ACHN (cell line): ENCODE results near the gene HTR4.
A peak's percentile ranks its signal among the peaks of the same experiment; 100 is the strongest.

Source experiments
- DNase-seq: peaks from one replicate; pipeline ENCODE4 v3.0.0-alpha.2; 2015
- in situ Hi-C: cut with HindIII; loops from 2 replicates; pipeline ENCODE4 v1.10.0; 2017; ENCODE audit warnings: low sequenced_read_pairs, low pct_ligation_motif_present, low pct_unique_long_range_greater_than_20kb

HTR4 gene, protein sequence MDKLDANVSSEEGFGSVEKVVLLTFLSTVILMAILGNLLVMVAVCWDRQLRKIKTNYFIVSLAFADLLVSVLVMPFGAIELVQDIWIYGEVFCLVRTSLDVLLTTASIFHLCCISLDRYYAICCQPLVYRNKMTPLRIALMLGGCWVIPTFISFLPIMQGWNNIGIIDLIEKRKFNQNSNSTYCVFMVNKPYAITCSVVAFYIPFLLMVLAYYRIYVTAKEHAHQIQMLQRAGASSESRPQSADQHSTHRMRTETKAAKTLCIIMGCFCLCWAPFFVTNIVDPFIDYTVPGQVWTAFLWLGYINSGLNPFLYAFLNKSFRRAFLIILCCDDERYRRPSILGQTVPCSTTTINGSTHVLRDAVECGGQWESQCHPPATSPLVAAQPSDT

DNA sequence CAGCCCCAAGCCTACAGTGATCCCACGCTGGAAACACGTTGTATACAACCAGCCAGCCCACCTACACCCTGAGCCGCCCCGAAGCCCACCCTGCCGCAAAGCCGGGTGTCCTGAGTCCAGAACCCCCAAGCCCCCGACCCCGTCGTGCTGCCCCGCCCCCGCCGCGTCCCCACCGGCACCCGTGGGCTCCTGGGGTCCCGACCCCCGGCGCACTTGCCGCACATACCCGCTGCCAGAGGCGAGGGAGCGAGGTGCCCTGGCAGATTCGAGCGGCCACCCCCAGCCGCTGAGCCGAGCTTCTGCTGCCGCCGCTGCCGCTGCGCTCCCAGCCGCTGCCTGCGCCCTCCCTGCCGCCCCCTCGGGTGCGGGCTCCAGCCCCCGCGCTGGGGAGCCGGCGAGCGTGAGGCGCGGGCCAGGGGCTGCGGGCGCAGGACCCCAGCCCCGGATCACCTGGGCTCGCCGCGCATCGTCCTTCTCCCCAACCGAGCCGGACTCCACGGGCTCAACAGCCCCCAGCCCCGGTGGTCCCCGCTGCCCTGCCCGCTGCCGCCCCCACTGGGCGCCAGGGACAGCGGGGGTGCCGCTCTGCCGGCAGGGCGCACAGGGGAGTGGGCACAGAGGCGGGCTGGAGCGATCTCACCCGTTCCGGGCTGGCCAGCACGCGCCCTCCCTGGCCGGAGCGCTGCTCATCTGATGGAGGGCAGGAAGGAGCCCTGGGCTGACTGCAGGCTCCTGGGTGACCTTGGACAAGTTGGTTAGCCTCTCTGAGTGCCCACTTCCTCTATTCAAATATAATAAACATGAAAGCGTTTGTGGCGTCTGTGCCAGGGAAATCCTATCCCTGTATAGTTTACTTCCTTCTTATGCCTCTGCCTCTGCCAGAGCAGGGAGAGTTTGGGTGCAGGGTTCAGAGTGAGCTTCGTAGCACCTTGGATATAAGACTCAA is at the start of gene HTR4:
HTR4 (minus strand) TSS at position 692 of the 946 bp plus-strand sequence. CDS start 17,513 bp downstream, outside the sequence.
- DNase-seq: no peak
- in situ Hi-C loops: no loop called here

DNA sequence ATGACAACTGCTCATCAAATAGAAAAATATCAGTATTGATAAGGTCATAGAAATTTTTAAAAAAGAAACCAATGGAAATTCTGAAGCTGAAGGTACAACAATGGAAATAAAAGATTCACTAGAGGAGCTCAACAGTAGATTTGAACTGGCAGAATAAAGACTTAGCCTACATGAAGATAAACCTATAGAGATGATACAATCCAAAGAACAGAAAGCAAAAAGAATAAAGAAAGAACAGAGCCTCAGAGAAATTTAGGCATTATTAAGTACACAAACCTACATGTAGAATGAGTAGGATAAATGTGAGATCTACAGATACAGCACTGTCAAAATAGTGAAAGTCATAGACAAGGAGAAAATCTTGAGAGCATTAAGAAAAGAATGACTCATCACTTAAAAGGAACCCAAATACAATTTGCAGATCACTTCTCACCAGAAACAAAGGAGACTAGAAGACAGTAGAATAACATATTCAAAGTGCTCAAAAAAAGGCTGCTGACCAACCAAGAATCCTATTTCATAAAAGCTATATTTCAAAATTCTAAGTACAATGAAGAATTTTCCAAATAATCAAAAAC is 47.8 kb upstream of the HTR4 start:
- in situ Hi-C loops: no loop called here
- DNase-seq: no peak

DNA sequence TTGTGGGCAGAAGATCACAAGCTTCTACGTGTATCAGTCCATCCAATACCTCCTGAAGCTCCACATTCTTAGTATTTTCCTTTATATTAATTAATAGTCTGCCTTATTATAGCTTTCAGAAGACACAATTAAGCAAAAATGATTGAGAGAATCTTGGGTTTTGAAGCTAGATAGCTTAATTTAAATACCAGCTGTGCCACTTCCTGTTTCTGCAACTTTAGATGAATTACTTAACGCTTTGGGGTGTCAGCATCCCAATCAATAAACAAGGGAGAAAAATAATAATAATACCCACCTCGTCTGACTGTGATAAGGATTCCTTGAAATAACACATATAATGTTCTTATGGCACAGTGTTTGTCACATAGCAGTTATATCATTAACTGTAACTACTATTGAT is 44.7 kb upstream of the HTR4 start:
- DNase-seq: no peak
- in situ Hi-C loops: no loop called here

DNA sequence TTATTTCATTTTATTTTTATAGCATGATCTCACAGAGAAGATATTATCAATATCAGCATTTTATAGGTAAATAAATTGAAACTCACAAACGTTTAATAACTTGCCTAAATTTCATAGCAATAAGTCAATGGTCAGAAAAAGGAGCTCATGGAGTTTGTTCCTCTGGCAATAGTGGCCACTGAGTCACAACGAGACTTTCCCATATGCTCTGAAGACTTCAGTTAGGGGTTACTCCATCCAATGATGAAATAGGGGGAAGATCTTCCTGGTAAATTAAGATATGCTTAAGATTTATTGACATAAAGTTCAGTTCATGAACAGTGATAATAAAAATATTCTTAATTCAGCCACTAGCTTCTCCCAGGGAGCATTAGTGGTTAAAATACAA is 43.5 kb upstream of the HTR4 start:
- no peak for DNase-seq
- in situ Hi-C loops: no loop called here

DNA sequence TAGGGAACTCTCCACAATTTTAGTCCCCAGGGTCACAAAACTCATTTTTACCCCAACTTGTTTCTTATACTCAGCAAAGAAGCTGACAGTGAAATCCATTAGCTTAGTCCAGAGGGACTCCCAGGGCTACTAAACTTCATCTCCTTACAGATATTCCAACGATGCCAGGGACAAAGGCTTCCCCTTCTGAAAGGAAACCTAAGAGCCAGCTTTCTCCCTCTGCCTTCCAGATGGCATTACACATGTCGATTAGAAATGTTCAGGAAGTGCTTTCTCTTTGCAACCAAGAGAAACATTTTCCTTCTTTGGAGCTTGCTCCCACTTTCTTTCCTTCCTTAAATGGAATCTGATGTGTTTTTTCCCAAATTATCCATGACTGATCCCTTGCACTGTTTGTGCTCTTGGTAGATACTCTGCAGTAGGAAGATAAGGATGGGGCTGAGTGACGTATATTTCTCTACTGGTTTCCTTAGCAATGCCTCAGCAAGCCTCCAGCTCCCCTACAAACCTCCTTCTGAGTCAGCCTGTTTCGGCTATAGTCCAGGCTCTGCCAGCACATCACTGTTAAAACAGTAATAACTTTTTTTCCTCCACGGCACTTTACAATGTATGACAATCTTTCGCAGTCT is 43.0 kb upstream of the HTR4 start:
- in situ Hi-C loops: no loop called here
- no peak for DNase-seq

DNA sequence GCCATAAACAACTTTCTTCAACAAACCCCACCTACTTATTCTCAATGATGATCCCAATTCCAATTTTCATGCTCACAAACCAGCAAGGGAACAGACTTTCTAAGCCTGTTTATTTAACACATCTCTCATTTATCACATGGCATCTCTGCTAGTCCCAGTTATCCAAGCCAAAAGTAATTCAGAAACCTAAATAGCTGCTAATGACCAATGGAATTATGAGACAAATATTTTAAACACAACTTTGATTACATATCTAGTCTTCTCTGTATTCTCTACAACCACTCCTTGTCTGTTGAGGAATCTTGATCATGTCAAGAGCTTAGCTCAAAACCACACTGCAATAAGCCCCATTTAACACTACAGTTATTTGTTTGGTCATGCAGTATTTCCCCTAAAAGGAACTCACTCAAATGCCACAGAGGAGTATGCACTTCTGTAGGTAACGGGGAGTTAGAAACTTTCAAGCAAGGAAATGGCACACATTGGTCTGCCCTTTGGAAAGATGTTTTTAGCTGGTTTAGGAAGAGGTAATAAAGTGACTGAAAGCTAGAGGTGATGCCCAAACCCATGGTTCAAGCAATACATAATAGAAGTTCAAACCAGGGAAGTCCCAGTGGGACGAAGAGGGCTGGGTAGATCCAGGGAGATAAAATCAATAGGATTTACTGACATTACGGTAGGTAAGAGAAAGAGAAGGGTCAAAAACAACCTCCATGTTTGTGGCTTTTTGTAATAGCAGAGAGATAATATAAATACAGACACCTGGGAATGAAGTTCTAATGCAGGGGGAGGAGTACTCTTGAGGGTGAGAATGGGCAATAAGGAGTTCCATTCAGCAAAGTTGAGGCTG is 42.1 kb upstream of the HTR4 start:
- no peak for DNase-seq
- in situ Hi-C loops: no loop called here

DNA sequence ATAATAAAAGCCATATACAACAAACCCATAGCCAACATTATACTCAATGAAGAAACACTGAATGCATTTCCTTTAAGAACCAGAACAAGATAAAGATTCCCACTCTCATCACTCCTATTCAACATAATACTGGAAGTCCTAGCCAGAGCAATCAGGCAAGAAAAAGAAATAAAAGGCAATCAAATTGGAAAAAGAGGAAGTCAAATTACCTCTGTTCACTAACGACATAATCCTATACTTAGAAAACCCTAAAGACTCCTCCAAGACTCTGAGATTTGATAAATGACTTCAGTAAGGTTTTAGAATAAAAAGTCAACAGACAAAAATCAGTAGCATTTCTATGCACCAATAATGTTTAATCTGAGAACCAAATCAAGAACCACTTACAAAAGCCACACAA is 36.6 kb upstream of the HTR4 start:
- no peak for DNase-seq
- in situ Hi-C loops: no loop called here

DNA sequence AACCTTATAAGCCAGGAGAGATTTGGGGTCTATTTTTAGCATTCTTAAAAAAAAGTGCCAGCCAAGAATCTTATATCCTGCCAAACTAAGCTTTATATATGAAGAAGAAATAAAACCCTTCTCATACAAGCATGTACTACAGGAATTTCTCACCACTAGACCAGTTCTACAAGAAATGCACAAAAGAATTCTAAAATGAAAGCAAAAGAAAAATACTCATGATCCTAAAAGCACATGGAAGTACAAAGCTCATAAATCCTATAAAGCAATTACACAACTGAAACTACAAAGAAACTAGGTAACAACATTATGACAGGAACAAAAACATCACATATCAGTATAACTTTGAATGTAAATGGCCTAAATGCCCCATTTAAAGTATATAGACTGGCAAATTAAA is 34.5 kb upstream of the HTR4 start:
- no peak for DNase-seq
- in situ Hi-C loops: no loop called here

DNA sequence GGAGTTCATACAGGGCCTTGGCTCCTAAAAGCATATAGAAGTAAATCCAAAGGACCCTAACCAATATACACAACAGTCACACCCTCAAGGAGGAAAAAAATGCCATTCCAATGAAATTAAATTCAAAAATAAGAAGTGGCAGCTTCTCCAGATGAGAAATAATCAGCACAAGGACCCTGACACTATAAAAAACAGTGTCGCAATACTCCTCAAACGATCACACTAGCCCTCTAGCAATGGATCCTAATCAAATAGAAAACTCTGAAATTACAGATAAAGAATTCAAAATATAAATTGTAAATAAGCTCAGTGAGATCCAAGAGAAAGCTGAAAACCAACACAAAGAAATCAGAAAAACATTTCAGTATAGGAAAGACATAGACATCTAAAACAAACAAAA is 33.5 kb upstream of the HTR4 start:
- in situ Hi-C loops: no loop called here
- DNase-seq: no peak

DNA sequence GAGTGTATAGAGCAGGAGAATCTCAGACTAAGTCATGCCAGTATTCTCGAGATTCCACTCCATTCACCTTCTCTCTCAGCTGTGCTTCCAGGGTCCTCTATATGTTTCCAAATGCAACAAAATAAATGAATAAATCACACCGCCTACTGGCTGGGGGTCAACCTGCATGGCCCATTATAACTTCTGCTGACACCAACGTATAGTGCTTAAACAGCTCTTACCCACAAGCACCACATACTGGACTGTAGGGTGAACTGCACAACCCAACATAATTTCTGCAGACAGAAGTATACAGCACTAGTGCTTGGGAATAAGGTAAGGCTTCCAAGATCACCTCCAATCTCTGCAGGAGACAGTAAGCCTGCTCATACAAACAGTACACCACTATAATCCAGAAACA is 33.1 kb upstream of the HTR4 start:
- DNase-seq: peak; percentile 52

DNA sequence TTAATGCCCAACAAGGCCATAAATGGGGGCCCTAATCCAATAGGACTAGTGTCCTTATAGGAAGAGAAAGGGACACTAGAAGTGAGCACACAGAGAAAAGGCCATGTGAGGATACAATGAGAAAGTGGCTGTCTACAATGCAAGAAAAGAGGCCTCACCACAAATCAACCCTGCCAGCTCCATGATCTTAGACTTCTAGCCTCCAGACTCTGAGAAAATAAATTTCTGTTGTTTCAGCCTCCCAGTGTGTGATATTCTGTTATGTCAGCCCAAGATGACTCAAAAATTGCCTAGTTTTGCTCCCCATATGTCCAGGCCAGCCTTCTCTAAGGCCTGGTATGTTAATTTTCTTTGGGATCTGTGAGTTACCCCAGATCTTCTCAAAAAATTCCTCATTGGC is 32.3 kb upstream of the HTR4 start:
- DNase-seq: no peak
- in situ Hi-C loops: no loop called here

More for the DNA sequence above, 33.1 kb upstream of the HTR4 start:
- in situ Hi-C loops: no loop called here

DNA sequence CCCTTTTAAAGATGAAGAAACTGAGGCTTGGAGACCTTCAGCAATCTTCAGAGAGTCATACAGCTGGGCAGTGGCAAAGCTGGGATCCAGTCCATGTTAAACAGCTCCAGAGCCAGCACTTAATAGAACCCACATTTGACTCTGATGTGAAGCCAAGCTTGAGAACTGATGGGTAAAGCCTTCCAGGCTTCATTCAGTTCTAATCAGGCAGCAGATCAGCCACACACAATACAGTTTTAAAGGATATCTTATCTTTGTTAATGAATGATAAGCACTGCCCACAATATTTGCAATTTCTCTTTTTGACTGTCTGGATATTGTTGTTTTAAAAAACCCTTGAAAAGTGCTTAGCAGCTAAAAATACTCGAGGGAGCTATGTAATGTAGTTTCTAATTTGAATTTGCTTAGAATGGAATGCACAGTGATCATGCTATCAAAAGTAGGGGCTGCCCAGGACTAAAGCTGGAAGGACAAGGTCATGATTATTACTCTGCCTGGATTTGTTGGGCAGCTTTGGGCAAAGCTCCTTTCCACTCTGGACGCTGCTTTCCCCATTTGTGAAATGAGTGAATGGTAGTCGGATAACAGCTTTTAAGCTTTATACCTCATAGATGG is 31.3 kb upstream of the HTR4 start:
- DNase-seq: no peak
- in situ Hi-C loops: no loop called here

DNA sequence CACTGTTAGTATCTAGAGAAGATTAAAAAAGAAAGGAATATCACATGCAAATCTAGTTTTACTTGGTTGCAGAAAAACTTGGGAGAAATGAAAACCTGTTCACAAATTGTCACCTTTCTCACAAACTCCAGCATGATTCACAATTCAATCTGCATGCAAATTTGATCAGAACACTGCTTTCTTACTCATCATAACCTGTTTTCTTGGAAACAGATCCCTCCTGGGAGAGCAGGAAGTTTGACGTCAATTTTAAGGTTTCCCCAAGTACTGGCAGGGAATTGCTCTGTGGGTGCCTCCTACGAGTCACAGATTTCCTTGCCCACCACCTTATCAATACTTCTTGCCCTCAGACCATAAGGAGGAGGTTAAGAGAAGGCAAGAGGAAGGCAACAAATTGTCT is 30.2 kb upstream of the HTR4 start:
- in situ Hi-C loops: no loop called here
- DNase-seq: no peak

DNA sequence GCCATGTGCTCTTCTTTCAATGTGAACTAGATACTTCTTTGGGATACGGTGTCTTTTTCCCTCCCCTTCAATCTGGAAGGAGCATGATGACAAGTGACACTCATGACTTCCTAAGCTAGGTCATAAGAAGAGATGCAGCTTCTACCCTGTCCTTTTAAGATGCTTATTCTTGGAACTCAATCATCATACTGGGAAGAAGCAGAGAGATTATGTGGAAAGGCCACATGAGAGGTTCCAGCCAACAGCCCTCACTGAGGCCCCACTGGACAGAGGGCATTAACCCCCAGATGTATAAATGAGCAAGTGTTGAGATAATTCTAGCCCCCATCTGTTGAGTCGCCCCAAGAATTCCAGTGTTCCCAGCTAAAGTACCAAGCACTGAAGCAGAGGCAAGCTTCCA is 29.3 kb upstream of the HTR4 start:
- DNase-seq: no peak
- in situ Hi-C loops: no loop called here

DNA sequence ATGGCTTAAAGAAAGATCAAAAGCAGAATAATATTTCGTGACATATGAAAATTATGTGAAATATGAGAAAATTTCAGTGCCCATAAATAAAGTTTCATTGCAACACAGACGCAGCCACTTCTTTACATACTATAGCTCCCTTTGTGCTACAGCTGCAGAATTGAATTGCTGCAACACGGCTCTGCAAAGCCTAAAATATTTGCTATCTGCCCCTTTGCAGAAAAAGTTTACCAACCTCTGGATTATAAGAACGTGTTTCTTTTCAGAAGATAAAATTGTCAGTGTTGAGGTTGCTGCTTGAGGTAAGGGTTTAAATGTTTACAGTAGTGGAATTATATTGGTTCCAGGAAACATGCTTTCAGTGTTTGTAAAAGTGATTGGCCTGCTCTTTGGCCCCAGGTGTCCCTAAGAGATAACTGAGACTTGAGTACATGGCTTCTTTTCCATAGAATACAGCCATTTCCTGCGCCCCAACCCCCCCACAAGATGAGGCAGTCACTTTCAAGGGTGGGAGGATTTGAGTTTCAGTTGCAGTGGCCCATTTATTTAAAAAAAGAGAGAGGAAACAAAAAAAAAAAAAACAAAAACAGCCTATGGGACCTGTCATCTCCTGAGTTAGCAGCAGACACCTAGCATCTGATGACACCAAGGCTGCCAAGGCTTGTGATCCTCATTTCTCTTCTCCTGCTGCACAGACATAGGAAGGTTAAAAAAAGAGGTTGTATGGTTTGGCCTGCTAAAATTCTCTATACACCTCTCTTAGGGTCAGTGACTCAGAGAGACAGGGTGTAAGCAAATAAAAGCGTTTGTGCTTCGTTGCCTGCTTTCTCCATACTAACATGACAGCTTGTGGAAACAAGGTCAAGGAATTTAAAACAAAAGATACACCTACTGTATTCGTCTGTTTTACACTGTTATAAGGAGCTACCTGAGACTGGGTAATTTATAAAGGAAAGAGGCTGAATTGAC is 28.0 kb upstream of the HTR4 start:
- DNase-seq: no peak
- in situ Hi-C loops: no loop called here

DNA sequence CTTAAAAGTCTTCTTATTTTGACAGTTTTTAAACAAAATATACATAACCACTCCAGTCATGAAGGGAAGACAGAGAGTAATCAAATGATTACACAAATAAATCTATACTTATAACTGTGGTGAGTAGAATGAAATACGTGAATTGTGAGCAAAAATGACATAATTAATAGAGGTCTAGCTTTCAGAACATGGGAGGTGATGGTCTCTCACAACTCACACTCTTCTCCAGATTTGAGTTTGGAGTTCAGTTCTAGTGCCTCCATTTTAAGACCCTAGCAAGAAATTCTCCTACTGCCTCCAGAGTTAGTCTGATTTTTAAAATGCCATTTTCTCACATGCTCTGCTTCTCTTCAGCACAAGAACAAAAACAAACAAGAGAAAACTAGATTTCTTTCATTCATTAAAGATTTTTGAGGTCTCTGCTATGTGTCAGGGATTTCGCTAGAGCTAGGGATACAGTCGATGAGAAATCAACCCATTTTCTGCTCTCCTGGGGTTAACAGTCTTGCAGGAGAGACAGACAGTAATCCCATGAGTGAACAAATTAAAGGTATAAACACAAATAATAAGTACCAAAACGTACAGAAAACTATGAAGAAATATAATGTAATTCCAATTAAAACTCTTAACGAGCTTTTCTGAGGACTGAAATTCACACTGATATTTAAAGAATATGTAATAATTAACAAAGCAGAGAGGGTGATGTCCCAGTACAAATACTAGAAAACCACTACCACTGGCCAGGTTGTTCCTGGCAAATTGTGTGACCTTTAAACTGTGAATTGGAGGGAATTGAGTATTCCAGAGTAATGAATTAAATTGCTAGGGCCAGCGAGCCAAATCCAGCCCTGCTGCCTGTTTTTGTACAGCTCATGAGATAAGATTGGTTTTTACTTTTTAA is 27.1 kb upstream of the HTR4 start:
- in situ Hi-C loops: no loop called here
- no peak for DNase-seq
